GM03348 (cell line): ENCODE results near the gene DOCK4.

Experiments
- DNase-seq: peaks from one replicate; pipeline ENCODE4 v3.0.0; 2012; ENCODE audit warnings: low spot score

Gene DOCK4

GRCh38 chr7:111763221-111763801 lies 442.9 kb downstream of the DOCK4 start:
- peak; percentile 76 for DNase-seq

GRCh38 chr7:111762799-111763198 lies 443.4 kb downstream of the DOCK4 start:
- no peak for DNase-seq

- DNase-seq: no peak
These were observed 444.0 kb downstream of the DOCK4 start for GRCh38 chr7:111762211-111762610.

GRCh38 chr7:111760043-111760442 lies 446.2 kb downstream of the DOCK4 start:
- DNase-seq: no peak

GRCh38 chr7:111758332-111758731 lies 447.9 kb downstream of the DOCK4 start:
- DNase-seq: no peak

- DNase-seq: peak; percentile 9
These were observed 449.5 kb downstream of the DOCK4 start for GRCh38 chr7:111756687-111757178.

- no peak for DNase-seq
These were observed 450.8 kb downstream of the DOCK4 start for GRCh38 chr7:111755383-111755782.

GRCh38 chr7:111753968-111754367 lies 452.2 kb downstream of the DOCK4 start:
- peak; percentile 12 for DNase-seq

- peak; percentile 72 for DNase-seq
These were observed 454.1 kb downstream of the DOCK4 start for GRCh38 chr7:111752022-111752582.

GRCh38 chr7:111750878-111751277 lies 455.3 kb downstream of the DOCK4 start:
- DNase-seq: no peak

- no peak for DNase-seq
These were observed 456.0 kb downstream of the DOCK4 start for GRCh38 chr7:111750228-111750627.

- DNase-seq: no peak
These were observed 456.6 kb downstream of the DOCK4 start for GRCh38 chr7:111749625-111750024.

GRCh38 chr7:111747718-111748117 lies 458.5 kb downstream of the DOCK4 start:
- no peak for DNase-seq

- DNase-seq: no peak
These were observed 459.2 kb downstream of the DOCK4 start for GRCh38 chr7:111746950-111747349.

- peak; percentile 24 for DNase-seq
These were observed 461.6 kb downstream of the DOCK4 start for GRCh38 chr7:111744501-111745155.

GRCh38 chr7:111743244-111743847 lies 462.9 kb downstream of the DOCK4 start:
- DNase-seq: no peak

- DNase-seq: peak; percentile 79
These were observed 464.4 kb downstream of the DOCK4 start for GRCh38 chr7:111741811-111742240.

- no peak for DNase-seq
These were observed 465.3 kb downstream of the DOCK4 start for GRCh38 chr7:111740942-111741341.

- no peak for DNase-seq
These were observed 469.7 kb downstream of the DOCK4 start for GRCh38 chr7:111736552-111736874.

- DNase-seq: peak; percentile 83
These were observed 470.3 kb downstream of the DOCK4 start for GRCh38 chr7:111735661-111736551.

GRCh38 chr7:111734954-111735660 lies 471.1 kb downstream of the DOCK4 start:
- no peak for DNase-seq
